ENCODE results near the gene MED27. TPM values are rescaled to one million over a fixed set of nuclear protein-coding genes. Genes with fewer than 3 reads are reported as not detected.

Gene MED27
- total and polyA plus RNA-seq, 2 of the 13 experiments (the other 11 are each of a cell fraction or from before 2014, with no cell fraction given), result 16.9 to 19.0 TPM

DNA sequence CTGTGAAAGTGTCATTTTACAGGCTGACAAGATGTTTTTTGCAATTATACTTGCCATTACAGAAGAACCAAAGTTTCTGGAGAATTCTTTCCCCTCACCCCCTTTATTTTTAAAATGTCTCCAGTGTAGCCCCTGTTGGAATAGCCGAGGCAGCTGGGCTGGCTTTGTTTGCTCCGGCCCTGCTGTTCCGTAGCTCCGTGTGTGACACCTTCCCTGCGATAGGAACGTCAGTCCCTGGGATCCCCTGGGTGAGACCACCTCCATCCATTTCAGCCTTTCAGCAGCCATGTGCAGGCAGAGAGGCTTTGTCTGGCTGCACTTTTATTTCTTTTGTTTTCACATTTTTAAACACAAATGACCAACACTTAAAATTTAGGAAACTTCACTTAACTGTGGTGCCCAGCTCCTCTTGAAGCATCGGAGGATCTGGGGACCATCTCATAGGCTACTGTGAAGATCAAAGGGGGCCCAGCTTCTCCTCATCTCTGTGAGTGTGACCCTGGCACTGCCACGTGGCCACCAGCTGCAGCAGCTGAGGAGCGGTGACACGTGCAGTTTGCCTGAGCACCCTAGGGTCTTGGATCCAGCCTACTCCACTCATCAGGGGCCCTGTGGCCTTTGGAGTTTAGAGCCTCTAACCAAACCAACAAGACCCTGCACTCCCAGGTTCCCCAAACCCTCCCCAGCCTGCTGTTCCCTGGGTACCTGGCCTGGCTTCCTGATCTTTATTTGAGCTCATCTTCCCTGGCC, 214.0 kb downstream of the MED27 start:
- Histone ChIP-seq H4K20me1 (ENCODE audit: insufficient read depth, low read length) (no peaks in the 10 kb centered on the region), H2AFZ (ENCODE audit: low read length) (no peak overlapping the region), H3K4me1 (ENCODE audit: insufficient read depth, low read length) (no peaks in the 10 kb centered on the region), H3K36me3 (replicated peaks in 1 of 2; ENCODE audit: control insufficient read depth in 1 of 2, insufficient read depth in 2 of 2, low read length in 2 of 2) (peaks cover 0 to 4% of the 10 kb centered on the region in 2 experiments; a peak in 1 of 5 replicates), H3K9ac (ENCODE audit: insufficient read depth, low read depth, low read length) (no peak overlapping the region), H3K79me2 (ENCODE audit: insufficient read depth, low read length) (no peaks in the 10 kb centered on the region), H3K4me2 (ENCODE audit: low read depth, low read length) (no peak overlapping the region), H3K27ac (ENCODE audit: extremely low read length, insufficient read depth, low read length) (no peak overlapping the region), H3K27me3 (ENCODE audit: control insufficient read depth in 1 of 2, insufficient read depth in 2 of 2, low read length in 2 of 2) (no peaks in the 10 kb centered on the region), H3K4me3 (replicated peaks in 1 of 3; ENCODE audit: insufficient read depth in 1 of 3, low read depth in 2 of 3, low read length in 3 of 3) (no peak overlapping the region), H3K9me3 (ENCODE audit: low read length) (no peaks in the 10 kb centered on the region)
- WGBS (ENCODE audit: low lambda C conversion rate), result 95% methylated on average over 8 of the region's 10 CpGs
- in situ Hi-C loops (cut with HindIII; ENCODE audit: extremely low pct_ligation_motif_present, low pct_unique_long_range_greater_than_20kb), result no loop called here
- ChIA-PET CTCF (ENCODE audit: low intra/inter-chr PET ratio, low total read pairs) (no interaction called here), POLR2A (no interaction called here)
- BruUV-seq (replicated peaks), result no TSS peak
- FAIRE-seq, result no peak
- TF ChIP-seq, protein P1, sequence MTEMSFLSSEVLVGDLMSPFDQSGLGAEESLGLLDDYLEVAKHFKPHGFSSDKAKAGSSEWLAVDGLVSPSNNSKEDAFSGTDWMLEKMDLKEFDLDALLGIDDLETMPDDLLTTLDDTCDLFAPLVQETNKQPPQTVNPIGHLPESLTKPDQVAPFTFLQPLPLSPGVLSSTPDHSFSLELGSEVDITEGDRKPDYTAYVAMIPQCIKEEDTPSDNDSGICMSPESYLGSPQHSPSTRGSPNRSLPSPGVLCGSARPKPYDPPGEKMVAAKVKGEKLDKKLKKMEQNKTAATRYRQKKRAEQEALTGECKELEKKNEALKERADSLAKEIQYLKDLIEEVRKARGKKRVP (CRISPR knock-in tag; IDR thresholded peaks at IDR 0.05), result no peak
- TF ChIP-seq, protein P2, sequence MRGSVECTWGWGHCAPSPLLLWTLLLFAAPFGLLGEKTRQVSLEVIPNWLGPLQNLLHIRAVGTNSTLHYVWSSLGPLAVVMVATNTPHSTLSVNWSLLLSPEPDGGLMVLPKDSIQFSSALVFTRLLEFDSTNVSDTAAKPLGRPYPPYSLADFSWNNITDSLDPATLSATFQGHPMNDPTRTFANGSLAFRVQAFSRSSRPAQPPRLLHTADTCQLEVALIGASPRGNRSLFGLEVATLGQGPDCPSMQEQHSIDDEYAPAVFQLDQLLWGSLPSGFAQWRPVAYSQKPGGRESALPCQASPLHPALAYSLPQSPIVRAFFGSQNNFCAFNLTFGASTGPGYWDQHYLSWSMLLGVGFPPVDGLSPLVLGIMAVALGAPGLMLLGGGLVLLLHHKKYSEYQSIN (CRISPR knock-in tag; IDR thresholded peaks at IDR 0.05; ENCODE audit: borderline replicate concordance), result no peak
- TF ChIP-seq ZNF205 (CRISPR knock-in tag; IDR thresholded peaks at IDR 0.05) (no peak), IRF2 (CRISPR knock-in tag; IDR thresholded peaks at IDR 0.05) (no peak), FOXK2 (IDR thresholded peaks at IDR 0.05) (no peak), NKX3-1 (CRISPR knock-in tag; IDR thresholded peaks at IDR 0.05) (no peak), TBX3 (IDR thresholded peaks at IDR 0.05; ENCODE audit: borderline replicate concordance) (no peak), KAT8 (CRISPR knock-in tag; IDR thresholded peaks at IDR 0.05) (no peak), ZNF563 (CRISPR knock-in tag; IDR thresholded peaks at IDR 0.05) (no peak), ERF (CRISPR knock-in tag; IDR thresholded peaks at IDR 0.05) (no peak)
- TF ChIP-seq, protein P3, sequence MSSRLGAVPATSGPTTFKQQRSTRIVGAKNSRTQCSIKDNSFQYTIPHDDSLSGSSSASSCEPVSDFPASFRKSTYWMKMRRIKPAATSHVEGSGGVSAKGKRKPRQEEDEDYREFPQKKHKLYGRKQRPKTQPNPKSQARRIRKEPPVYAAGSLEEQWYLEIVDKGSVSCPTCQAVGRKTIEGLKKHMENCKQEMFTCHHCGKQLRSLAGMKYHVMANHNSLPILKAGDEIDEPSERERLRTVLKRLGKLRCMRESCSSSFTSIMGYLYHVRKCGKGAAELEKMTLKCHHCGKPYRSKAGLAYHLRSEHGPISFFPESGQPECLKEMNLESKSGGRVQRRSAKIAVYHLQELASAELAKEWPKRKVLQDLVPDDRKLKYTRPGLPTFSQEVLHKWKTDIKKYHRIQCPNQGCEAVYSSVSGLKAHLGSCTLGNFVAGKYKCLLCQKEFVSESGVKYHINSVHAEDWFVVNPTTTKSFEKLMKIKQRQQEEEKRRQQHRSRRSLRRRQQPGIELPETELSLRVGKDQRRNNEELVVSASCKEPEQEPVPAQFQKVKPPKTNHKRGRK (CRISPR knock-in tag; IDR thresholded peaks at IDR 0.05), result no peak
- DNase-seq (ENCODE audit: low spot score), result no peak
- ATAC-seq, result no peak
- intact Hi-C loops (cut with micrococcal nuclease; ENCODE audit: unreplicated experiment), result no loop called here
